22Rv1 (cell line): ENCODE data around the gene HIVEP2.

Experiments used
- CTCF ChIP-seq: fragments of 450-650 bp; IDR thresholded peaks from 2 replicates; pipeline ENCODE4 v1.5.1; 2017; ENCODE audit warnings: mild to moderate bottlenecking
- ZFX ChIP-seq: fragments of 450-650 bp; IDR thresholded peaks from 2 replicates; pipeline ENCODE4 v1.6.1; 2017; ENCODE audit warnings: antibody characterized with exemption, borderline replicate concordance

- TF ChIP-seq CTCF = no peak
- TF ChIP-seq ZFX = no peak
Observed at GRCh38 chr6:142946924-142947713, 2.1 kb upstream of the HIVEP2 start.
